ENCODE data around the gene IGF2R. TPM values are rescaled to one million over a fixed set of nuclear protein-coding genes. Genes with fewer than 3 reads are reported as not detected.

Gene IGF2R
- total RNA-seq, 1 donor from 2014 or later: 35.1 TPM

- no peak for DNase-seq (ENCODE audit: low spot score)
- H2AFZ ChIP-seq (replicated peaks): no peak overlapping the region
- no peaks in the 10 kb centered on the region for H4K20me1 ChIP-seq (ENCODE audit: low read depth)
- H3K4me1 ChIP-seq: no peaks in the 10 kb centered on the region
- Mint-ChIP-seq H3K9me3 (no peaks in the 10 kb centered on the region), H3K36me3 (no peaks in the 10 kb centered on the region), H3K27me3 (ENCODE audit: insufficient read depth, low read depth) (no peaks in the 10 kb centered on the region), H3K27ac (no peak overlapping the region), H3K4me3 (no peak overlapping the region), H3K4me1 (peaks cover 16% of the 10 kb centered on the region)
- no peaks in the 10 kb centered on the region for H3F3A ChIP-seq (ENCODE audit: low read depth)
- no peaks in the 10 kb centered on the region for H3K79me2 ChIP-seq (ENCODE audit: low read depth)
- no peak overlapping the region for H3K27ac ChIP-seq
- H3K4me2 ChIP-seq: no peak overlapping the region
- TF ChIP-seq CTCF (IDR thresholded peaks at IDR 0.05) (no peak), EZH2 (IDR thresholded peaks at IDR 0.05) (no peak), EZH2phosphoT487 (IDR thresholded peaks at IDR 0.05) (no peak)
- no peak overlapping the region for H3K4me3 ChIP-seq
- H3K36me3 ChIP-seq: no peaks in the 10 kb centered on the region
- no peaks in the 10 kb centered on the region for H3K9me3 ChIP-seq (ENCODE audit: low read depth)
- H3K9ac ChIP-seq: no peak overlapping the region
- no peaks in the 10 kb centered on the region for H3K27me3 ChIP-seq
These were observed 17.1 kb upstream of the IGF2R start for GRCh38 chr6:159951772-159952171.

- H3K4me1 Mint-ChIP-seq: peaks cover 16% of the 10 kb centered on the region
- Histone ChIP-seq H3K79me2 (ENCODE audit: low read depth) (no peaks in the 10 kb centered on the region), H3K27ac (no peak overlapping the region), H4K20me1 (ENCODE audit: low read depth) (no peaks in the 10 kb centered on the region), H3K9me3 (ENCODE audit: low read depth) (no peaks in the 10 kb centered on the region), H2AFZ (replicated peaks) (no peak overlapping the region), H3K4me2 (no peak overlapping the region), H3K4me3 (no peak overlapping the region), H3K9ac (no peak overlapping the region), H3K27me3 (no peaks in the 10 kb centered on the region), H3K4me1 (no peaks in the 10 kb centered on the region), H3F3A (ENCODE audit: low read depth) (no peaks in the 10 kb centered on the region), H3K36me3 (no peaks in the 10 kb centered on the region)
- no peaks in the 10 kb centered on the region for H3K9me3 Mint-ChIP-seq
- H3K27ac Mint-ChIP-seq: no peak overlapping the region
- H3K4me3 Mint-ChIP-seq: no peak overlapping the region
- DNase-seq (ENCODE audit: low spot score): no peak
- no peaks in the 10 kb centered on the region for H3K36me3 Mint-ChIP-seq
- no peaks in the 10 kb centered on the region for H3K27me3 Mint-ChIP-seq (ENCODE audit: insufficient read depth, low read depth)
- TF ChIP-seq EZH2phosphoT487 (IDR thresholded peaks at IDR 0.05) (no peak), CTCF (IDR thresholded peaks at IDR 0.05) (no peak), EZH2 (IDR thresholded peaks at IDR 0.05) (no peak)
These were observed 16.4 kb upstream of the IGF2R start for GRCh38 chr6:159952289-159953005.

- peaks cover 16% of the 10 kb centered on the region for H3K4me1 Mint-ChIP-seq
- TF ChIP-seq EZH2 (IDR thresholded peaks at IDR 0.05) (no peak), EZH2phosphoT487 (IDR thresholded peaks at IDR 0.05) (no peak), CTCF (IDR thresholded peaks at IDR 0.05) (no peak)
These were observed 15.7 kb upstream of the IGF2R start for GRCh38 chr6:159953091-159953601.

More at GRCh38 chr6:159953091-159953601, 15.7 kb upstream of the IGF2R start:
- Histone ChIP-seq H3K9ac (no peak overlapping the region), H3K9me3 (ENCODE audit: low read depth) (no peaks in the 10 kb centered on the region), H3K27ac (no peak overlapping the region), H3K4me2 (no peak overlapping the region), H3F3A (ENCODE audit: low read depth) (no peaks in the 10 kb centered on the region), H2AFZ (replicated peaks) (no peak overlapping the region), H3K4me3 (no peak overlapping the region), H3K36me3 (no peaks in the 10 kb centered on the region), H3K4me1 (no peaks in the 10 kb centered on the region), H4K20me1 (ENCODE audit: low read depth) (no peaks in the 10 kb centered on the region), H3K27me3 (no peaks in the 10 kb centered on the region), H3K79me2 (ENCODE audit: low read depth) (no peaks in the 10 kb centered on the region)
- no peak for DNase-seq (ENCODE audit: low spot score)
- H3K27me3 Mint-ChIP-seq (ENCODE audit: insufficient read depth, low read depth): no peaks in the 10 kb centered on the region
- no peaks in the 10 kb centered on the region for H3K36me3 Mint-ChIP-seq
- H3K27ac Mint-ChIP-seq: no peak overlapping the region
- H3K4me3 Mint-ChIP-seq: no peak overlapping the region
- no peaks in the 10 kb centered on the region for H3K9me3 Mint-ChIP-seq

Measured in neural progenitor cell (in vitro differentiated cells).